K562 (cell line): ENCODE results near the gene CENPN. TPM values are rescaled to one million over a fixed set of nuclear protein-coding genes. Genes with fewer than 3 reads are reported as not detected.

Experiments used
- BHLHE40 ChIP-seq: IDR thresholded peaks from 2 replicates; pipeline ENCODE4 v1.6.1; 2011; ENCODE audit warnings: low read length, improper control_type of control experiment
- CAMTA2 ChIP-seq: fragments of 250-450 bp; sonication (Bioruptor Pico); conservative IDR thresholded peaks from 2 replicates; pipeline ENCODE4 v1.5.1; 2022
- CTBP1 ChIP-seq: fragments of 450-650 bp; IDR thresholded peaks from 2 replicates; pipeline ENCODE4 v1.6.1; 2016; ENCODE audit warnings: borderline replicate concordance
- DACH1 ChIP-seq: fragments of 450-650 bp; IDR thresholded peaks from 2 replicates; pipeline ENCODE4 v1.6.1; 2018; ENCODE audit not compliant: partially characterized antibody
- GABPB1 ChIP-seq: sonication (generic); formaldehyde crosslinking; IDR thresholded peaks from 2 replicates; pipeline ENCODE4 v1.8.0; 2022; ENCODE audit warnings: mild to moderate bottlenecking, missing genetic modification reagents
- HNRNPH1 ChIP-seq: fragments of 200-400 bp; formaldehyde crosslinking; optimal IDR thresholded peaks from 2 replicates; pipeline ENCODE3; 2017; ENCODE audit warnings: low read depth, mild to moderate bottlenecking, low read length, moderate library complexity
- POLR2AphosphoS2 ChIP-seq: IDR thresholded peaks from 2 replicates; pipeline ENCODE4 v1.6.1; 2012; ENCODE audit warnings: low read length, improper control_type of control experiment
- RBM25 ChIP-seq: fragments of 200-400 bp; formaldehyde crosslinking; IDR thresholded peaks from 2 replicates; pipeline ENCODE4 v1.6.1; 2018; ENCODE audit warnings: low read length, low read depth, moderate library complexity; ENCODE audit not compliant: severe bottlenecking
- SRSF1 ChIP-seq: fragments of 200-400 bp; formaldehyde crosslinking; IDR thresholded peaks from 2 replicates; pipeline ENCODE4 v1.6.1; 2017; ENCODE audit warnings: mild to moderate bottlenecking, low read depth, low read length, moderate library complexity
- ZNF175 ChIP-seq: fragments of 200-800 bp; sonication (Bioruptor generic); IDR thresholded peaks from 2 replicates; pipeline ENCODE4 v1.6.1; 2016; ENCODE audit warnings: low read depth, mild to moderate bottlenecking, missing genetic modification characterization, missing compliant biosample characterization
- ZNF239 ChIP-seq: fragments of 250-450 bp; sonication (Bioruptor Pico); IDR thresholded peaks from 2 replicates; pipeline ENCODE4 v1.4.0; 2020; ENCODE audit warnings: mild to moderate bottlenecking
- ZNF41 ChIP-seq: fragments of 250-450 bp; sonication (Bioruptor Pico); conservative IDR thresholded peaks from 2 replicates; pipeline ENCODE4 v1.4.0; 2020; ENCODE audit warnings: mild to moderate bottlenecking
- polyA plus RNA-seq, 8 experiments: library from polyadenylated mRNA; depleted of rRNA in 4 of 8; stranded (reverse) in 5 of 8; unstranded in 3 of 8; fragments of >200 nt; fragmentation: Nextera tagmentation in 2 of 8; fragmentation: Illumina TruSeq in 1 of 8; extraction: Ambion mirVana in 2 of 8; extraction: Trizol in 1 of 8; gene quantifications; 2 replicates each; pipeline versions ENCODE4 v1.2.1 to v1.2.3, GENCODE V29; 2011 to 2014; ENCODE audit warnings: inconsistent platforms in 1 of 8, missing spikeins in 1 of 8
- total RNA-seq, 7 experiments: library from RNA; depleted of rRNA in 6 of 7; stranded (reverse); fragments of >200 nt in 6 of 7; fragmentation: Illumina TruSeq in 2 of 7; extraction: Trizol in 2 of 7; gene quantifications; 2 replicates each; pipeline versions ENCODE4 v1.2.1 to v1.2.3, GENCODE V29; 2011 to 2021; ENCODE audit warnings: low replicate concordance in 1 of 7
- TF ChIP-seq, protein P1 (sequence below): fragments of 200-800 bp; sonication (Bioruptor generic); IDR thresholded peaks from 2 replicates; pipeline ENCODE4 v1.6.1; 2017; ENCODE audit warnings: missing genetic modification characterization, missing compliant biosample characterization
- TF ChIP-seq, protein P2 (sequence below): fragments of 200-800 bp; sonication (Bioruptor generic); IDR thresholded peaks from 2 replicates; pipeline ENCODE4 v1.6.1; 2017; ENCODE audit warnings: missing genetic modification characterization, missing compliant biosample characterization
- TF ChIP-seq, protein P3 (sequence below): sonication (generic); formaldehyde crosslinking; IDR thresholded peaks from 2 replicates; pipeline ENCODE4 v1.8.0; 2022; ENCODE audit warnings: mild to moderate bottlenecking, missing genetic modification reagents
- TF ChIP-seq, protein P4 (sequence below): IDR thresholded peaks from 2 replicates; pipeline ENCODE4 v1.6.1; 2011; ENCODE audit warnings: borderline replicate concordance, low read depth, mild to moderate bottlenecking, moderate library complexity, low read length; ENCODE audit not compliant: insufficient read depth, poor library complexity, severe bottlenecking
- TF ChIP-seq, protein P5 (sequence below), 2 experiments: fragments of 450-650 bp in 1 of 2; sonication (generic) in 1 of 2; formaldehyde crosslinking in 1 of 2; IDR thresholded peaks in 1 of 2; conservative IDR thresholded peaks in 1 of 2; 2 replicates each; pipeline versions ENCODE4 v1.6.1 to v1.8.1; 2016 to 2023; ENCODE audit warnings: mild to moderate bottlenecking in 2 of 2, moderate library complexity in 2 of 2, inconsistent platforms in 1 of 2, missing genetic modification reagents in 1 of 2

Gene CENPN
- total and polyA plus RNA-seq, 9 of the 15 experiments (the other 6 are each of a cell fraction or from before 2014, with no cell fraction given) = 92.3 to 384 (median 140) TPM

DNA sequence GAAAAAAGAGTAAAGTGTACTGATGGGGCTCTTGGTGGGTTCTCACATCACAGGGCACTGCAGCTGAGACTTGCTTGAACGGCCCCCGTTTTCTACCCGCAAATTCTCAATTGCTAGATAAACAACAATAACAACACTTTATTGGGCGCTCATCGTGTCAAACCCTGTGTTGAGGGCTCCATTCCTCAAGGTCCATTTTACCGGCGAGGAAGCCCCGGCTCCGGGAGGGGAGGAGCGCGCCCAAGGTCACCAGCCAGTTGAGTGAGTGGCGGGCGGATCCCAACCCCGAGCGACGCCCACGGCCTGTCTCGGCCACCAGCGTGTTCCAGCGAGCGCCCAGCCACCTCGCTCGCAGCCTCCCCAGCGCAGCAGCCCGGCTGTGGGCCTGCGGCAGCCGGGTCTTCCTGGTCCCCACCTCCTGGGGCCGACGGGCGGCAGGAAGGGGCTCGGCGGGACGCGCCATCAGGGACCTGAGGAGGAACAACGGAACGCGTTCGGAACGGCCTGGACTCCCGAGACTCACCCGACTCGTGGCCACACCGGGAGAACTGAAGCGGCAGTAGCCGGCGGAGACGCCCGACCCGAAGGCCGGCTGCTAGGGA, 702 bp upstream of the CENPN start (continued):
- TF ChIP-seq, protein P1, sequence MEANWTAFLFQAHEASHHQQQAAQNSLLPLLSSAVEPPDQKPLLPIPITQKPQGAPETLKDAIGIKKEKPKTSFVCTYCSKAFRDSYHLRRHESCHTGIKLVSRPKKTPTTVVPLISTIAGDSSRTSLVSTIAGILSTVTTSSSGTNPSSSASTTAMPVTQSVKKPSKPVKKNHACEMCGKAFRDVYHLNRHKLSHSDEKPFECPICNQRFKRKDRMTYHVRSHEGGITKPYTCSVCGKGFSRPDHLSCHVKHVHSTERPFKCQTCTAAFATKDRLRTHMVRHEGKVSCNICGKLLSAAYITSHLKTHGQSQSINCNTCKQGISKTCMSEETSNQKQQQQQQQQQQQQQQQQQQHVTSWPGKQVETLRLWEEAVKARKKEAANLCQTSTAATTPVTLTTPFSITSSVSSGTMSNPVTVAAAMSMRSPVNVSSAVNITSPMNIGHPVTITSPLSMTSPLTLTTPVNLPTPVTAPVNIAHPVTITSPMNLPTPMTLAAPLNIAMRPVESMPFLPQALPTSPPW (CRISPR knock-in tag) = no peak
- TF ChIP-seq, protein P2, sequence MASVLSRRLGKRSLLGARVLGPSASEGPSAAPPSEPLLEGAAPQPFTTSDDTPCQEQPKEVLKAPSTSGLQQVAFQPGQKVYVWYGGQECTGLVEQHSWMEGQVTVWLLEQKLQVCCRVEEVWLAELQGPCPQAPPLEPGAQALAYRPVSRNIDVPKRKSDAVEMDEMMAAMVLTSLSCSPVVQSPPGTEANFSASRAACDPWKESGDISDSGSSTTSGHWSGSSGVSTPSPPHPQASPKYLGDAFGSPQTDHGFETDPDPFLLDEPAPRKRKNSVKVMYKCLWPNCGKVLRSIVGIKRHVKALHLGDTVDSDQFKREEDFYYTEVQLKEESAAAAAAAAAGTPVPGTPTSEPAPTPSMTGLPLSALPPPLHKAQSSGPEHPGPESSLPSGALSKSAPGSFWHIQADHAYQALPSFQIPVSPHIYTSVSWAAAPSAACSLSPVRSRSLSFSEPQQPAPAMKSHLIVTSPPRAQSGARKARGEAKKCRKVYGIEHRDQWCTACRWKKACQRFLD = no peak; the same call in 1 of the 2 replicates
- TF ChIP-seq POLR2AphosphoS2 = no peak
- no peak; the same call in 1 of the 2 replicates for TF ChIP-seq GABPB1 (CRISPR knock-in tag)
- TF ChIP-seq, protein P3, sequence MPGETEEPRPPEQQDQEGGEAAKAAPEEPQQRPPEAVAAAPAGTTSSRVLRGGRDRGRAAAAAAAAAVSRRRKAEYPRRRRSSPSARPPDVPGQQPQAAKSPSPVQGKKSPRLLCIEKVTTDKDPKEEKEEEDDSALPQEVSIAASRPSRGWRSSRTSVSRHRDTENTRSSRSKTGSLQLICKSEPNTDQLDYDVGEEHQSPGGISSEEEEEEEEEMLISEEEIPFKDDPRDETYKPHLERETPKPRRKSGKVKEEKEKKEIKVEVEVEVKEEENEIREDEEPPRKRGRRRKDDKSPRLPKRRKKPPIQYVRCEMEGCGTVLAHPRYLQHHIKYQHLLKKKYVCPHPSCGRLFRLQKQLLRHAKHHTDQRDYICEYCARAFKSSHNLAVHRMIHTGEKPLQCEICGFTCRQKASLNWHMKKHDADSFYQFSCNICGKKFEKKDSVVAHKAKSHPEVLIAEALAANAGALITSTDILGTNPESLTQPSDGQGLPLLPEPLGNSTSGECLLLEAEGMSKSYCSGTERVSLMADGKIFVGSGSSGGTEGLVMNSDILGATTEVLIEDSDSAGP (CRISPR knock-in tag) = no peak
- no peak for TF ChIP-seq ZNF239 (CRISPR knock-in tag)
- TF ChIP-seq, protein P4, sequence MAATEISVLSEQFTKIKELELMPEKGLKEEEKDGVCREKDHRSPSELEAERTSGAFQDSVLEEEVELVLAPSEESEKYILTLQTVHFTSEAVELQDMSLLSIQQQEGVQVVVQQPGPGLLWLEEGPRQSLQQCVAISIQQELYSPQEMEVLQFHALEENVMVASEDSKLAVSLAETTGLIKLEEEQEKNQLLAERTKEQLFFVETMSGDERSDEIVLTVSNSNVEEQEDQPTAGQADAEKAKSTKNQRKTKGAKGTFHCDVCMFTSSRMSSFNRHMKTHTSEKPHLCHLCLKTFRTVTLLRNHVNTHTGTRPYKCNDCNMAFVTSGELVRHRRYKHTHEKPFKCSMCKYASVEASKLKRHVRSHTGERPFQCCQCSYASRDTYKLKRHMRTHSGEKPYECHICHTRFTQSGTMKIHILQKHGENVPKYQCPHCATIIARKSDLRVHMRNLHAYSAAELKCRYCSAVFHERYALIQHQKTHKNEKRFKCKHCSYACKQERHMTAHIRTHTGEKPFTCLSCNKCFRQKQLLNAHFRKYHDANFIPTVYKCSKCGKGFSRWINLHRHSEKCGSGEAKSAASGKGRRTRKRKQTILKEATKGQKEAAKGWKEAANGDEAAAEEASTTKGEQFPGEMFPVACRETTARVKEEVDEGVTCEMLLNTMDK = no peak
- TF ChIP-seq CTBP1 = no peak
- no peak for TF ChIP-seq RBM25
- no peak for TF ChIP-seq ZNF41 (CRISPR knock-in tag)
- no peak for TF ChIP-seq ZNF175
- TF ChIP-seq BHLHE40 = no peak; the same call in 1 of the 2 replicates
- TF ChIP-seq DACH1 = peak; percentile 32
- no peak for TF ChIP-seq HNRNPH1
- TF ChIP-seq CAMTA2 (CRISPR knock-in tag) = 0 out of 2 replicates have a peak, but pooled peaks have one; percentile 8
- TF ChIP-seq SRSF1 = peak; percentile 54; the same call in 1 of the 2 replicates
- TF ChIP-seq, protein P5, sequence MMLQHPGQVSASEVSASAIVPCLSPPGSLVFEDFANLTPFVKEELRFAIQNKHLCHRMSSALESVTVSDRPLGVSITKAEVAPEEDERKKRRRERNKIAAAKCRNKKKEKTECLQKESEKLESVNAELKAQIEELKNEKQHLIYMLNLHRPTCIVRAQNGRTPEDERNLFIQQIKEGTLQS (IDR thresholded peaks at IDR 0.05) = no peak
- TF ChIP-seq, protein P5 (CRISPR knock-in tag; conservative IDR thresholded peaks at IDR 0.05) = no peak
